H1 (cell line): Measurements from ENCODE around the gene PRR19. TPM values are rescaled to one million over a fixed set of nuclear protein-coding genes. Genes with fewer than 3 reads are reported as not detected.

Experiments
- CTCF ChIA-PET: fragments of 300-600 bp; sonication (Branson Sonifier 250); formaldehyde crosslinking; loops from one replicate; lab custom pipeline; 2021; ENCODE audit not compliant: partially characterized antibody; lab: Charles Lee
- POLR2A ChIA-PET: fragments of 300-600 bp; sonication (Branson Sonifier 250); formaldehyde crosslinking; loops from one replicate; lab custom pipeline; 2021; ENCODE audit warnings: inconsistent platforms; ENCODE audit not compliant: partially characterized antibody; lab: Charles Lee
- DNase-seq, 2 experiments: peaks; one replicate each; pipeline versions ENCODE4 v3.0.0 to v3.0.0-alpha.2; 2010 to 2022; ENCODE audit warnings: low spot score in 2 of 2, low read depth in 1 of 2, mixed read lengths in 1 of 2
- FAIRE-seq: peaks from 2 replicates; lab custom pipeline; 2011; peaks lifted over from hg19 to GRCh38; lab: Jason Lieb, UNC
- H2AFZ ChIP-seq: 2 replicates; pipeline ENCODE4 v1.8.1; 2012; ENCODE audit warnings: low read length, inconsistent platforms
- H2AK5ac ChIP-seq: 2 replicates; pipeline ENCODE4 v1.6.1; 2013; ENCODE audit warnings: low read depth, low read length
- H2BK120ac ChIP-seq: replicated peaks from 2 replicates; pipeline ENCODE3; 2013; ENCODE audit warnings: low read depth, low read length, inconsistent platforms
- H2BK12ac ChIP-seq: 2 replicates; pipeline ENCODE4 v1.6.1; 2013; ENCODE audit warnings: low read depth, low read length
- H2BK15ac ChIP-seq: 2 replicates; pipeline ENCODE4 v1.6.1; 2013; ENCODE audit warnings: low read length
- H2BK20ac ChIP-seq: 2 replicates; pipeline ENCODE4 v1.6.1; 2013; ENCODE audit warnings: low read length
- H2BK5ac ChIP-seq: 2 replicates; pipeline ENCODE4 v1.6.1; 2013; ENCODE audit warnings: low read depth, low read length
- H3K14ac ChIP-seq: 2 replicates; pipeline ENCODE4 v1.6.1; 2013; ENCODE audit warnings: inconsistent platforms; ENCODE audit not compliant: insufficient read length
- H3K18ac ChIP-seq: 2 replicates; pipeline ENCODE4 v1.6.1; 2013; ENCODE audit warnings: low read length; ENCODE audit errors: extremely low read depth
- H3K23ac ChIP-seq: 2 replicates; pipeline ENCODE4 v1.6.1; 2013; ENCODE audit warnings: inconsistent platforms; ENCODE audit not compliant: insufficient read length
- H3K23me2 ChIP-seq: 2 replicates; pipeline ENCODE4 v1.6.1; 2013; ENCODE audit warnings: low read depth, low read length
- H3K27ac ChIP-seq: 2 replicates; pipeline ENCODE4 v1.6.1; 2011; ENCODE audit warnings: low read depth, low read length, inconsistent platforms
- H3K27me3 ChIP-seq, 4 experiments: replicated peaks in 1 of 4; 1 replicate in 1 of 4; 2 replicates in 3 of 4; pipeline versions ENCODE4 v1.6.1 to v1.8.1; 2011 to 2013; ENCODE audit warnings: low read length in 3 of 4, mild to moderate bottlenecking in 3 of 4, inconsistent platforms in 2 of 4, mixed read lengths in 2 of 4, moderate library complexity in 1 of 4; ENCODE audit not compliant: control insufficient read depth in 3 of 4, insufficient read depth in 3 of 4; ENCODE audit errors: extremely low read depth in 1 of 4
- H3K36me3 ChIP-seq, 4 experiments: 2 replicates each; pipeline versions ENCODE4 v1.6.1 to v1.8.1; 2011 to 2013; ENCODE audit warnings: mild to moderate bottlenecking in 4 of 4, low read length in 3 of 4, moderate library complexity in 2 of 4, control low read depth in 1 of 4, inconsistent platforms in 1 of 4; ENCODE audit not compliant: insufficient read depth in 4 of 4, control insufficient read depth in 2 of 4
- H3K4ac ChIP-seq: replicated peaks from 2 replicates; pipeline ENCODE3; 2013; ENCODE audit warnings: low read length, low read depth, mixed read lengths, inconsistent platforms; ENCODE audit not compliant: insufficient read length
- H3K4me1 ChIP-seq, 4 experiments: replicated peaks in 1 of 4; 1 replicate in 1 of 4; 2 replicates in 3 of 4; pipeline versions ENCODE4 v1.6.1 to v1.8.1; 2011 to 2013; ENCODE audit warnings: low read length in 3 of 4, inconsistent platforms in 2 of 4, mixed read lengths in 1 of 4; ENCODE audit not compliant: insufficient read depth in 4 of 4, control insufficient read depth in 3 of 4
- H3K4me2 ChIP-seq, 2 experiments: 2 replicates each; pipeline versions ENCODE4 v1.6.1 to v1.8.1; 2011 to 2013; ENCODE audit warnings: low read depth in 2 of 2, low read length in 2 of 2, control low read depth in 1 of 2, inconsistent platforms in 1 of 2, mild to moderate bottlenecking in 1 of 2; ENCODE audit not compliant: insufficient read depth in 1 of 2
- H3K4me3 ChIP-seq, 4 experiments: fragments of 200-600, 300-600 bp in 1 of 4; sonication (generic), shearing (Covaris generic), sonication (Bioruptor Twin) in 1 of 4; 2 replicates each; pipeline versions ENCODE4 v1.5.1 to v1.8.1; 2011 to 2016; ENCODE audit warnings: low read length in 4 of 4, low read depth in 3 of 4, control low read depth in 2 of 4, inconsistent platforms in 2 of 4, mild to moderate bottlenecking in 2 of 4, mixed read lengths in 1 of 4, moderate library complexity in 1 of 4; ENCODE audit not compliant: insufficient read depth in 2 of 4; ENCODE audit errors: extremely low read depth in 1 of 4
- H3K56ac ChIP-seq: replicated peaks from 2 replicates; pipeline ENCODE3; 2013; ENCODE audit warnings: low read depth, mild to moderate bottlenecking, mixed read lengths, low read length, inconsistent platforms; ENCODE audit not compliant: insufficient read length
- H3K79me1 ChIP-seq: 2 replicates; pipeline ENCODE4 v1.6.1; 2013; ENCODE audit warnings: low read depth, low read length, control low read depth
- H3K79me2 ChIP-seq, 2 experiments: 2 replicates each; pipeline versions ENCODE4 v1.6.1 to v1.8.1; 2012 to 2013; ENCODE audit warnings: low read length in 2 of 2, mild to moderate bottlenecking in 2 of 2, inconsistent platforms in 1 of 2; ENCODE audit not compliant: insufficient read depth in 2 of 2, control insufficient read depth in 1 of 2
- H3K9ac ChIP-seq, 4 experiments: replicated peaks in 1 of 4; 1 replicate in 1 of 4; 2 replicates in 3 of 4; pipeline versions ENCODE4 v1.6.1 to v1.8.1; 2011 to 2013; ENCODE audit warnings: low read depth in 3 of 4, low read length in 3 of 4, control low read depth in 2 of 4, mild to moderate bottlenecking in 2 of 4, moderate library complexity in 2 of 4, inconsistent platforms in 1 of 4; ENCODE audit errors: extremely low read depth in 1 of 4
- H3K9me3 ChIP-seq, 2 experiments: 2 replicates each; pipeline versions ENCODE4 v1.6.1 to v1.8.1; 2012 to 2013; ENCODE audit warnings: mild to moderate bottlenecking in 2 of 2, moderate library complexity in 2 of 2, control low read depth in 1 of 2, inconsistent platforms in 1 of 2, low read depth in 1 of 2, low read length in 1 of 2, mixed read lengths in 1 of 2; ENCODE audit not compliant: insufficient read depth in 2 of 2
- H4K20me1 ChIP-seq, 2 experiments: replicated peaks in 1 of 2; 2 replicates each; pipeline versions ENCODE3 to v1.8.1; 2011 to 2013; ENCODE audit warnings: inconsistent platforms in 2 of 2, low read length in 2 of 2, mild to moderate bottlenecking in 1 of 2; ENCODE audit not compliant: insufficient read depth in 2 of 2, control insufficient read depth in 1 of 2
- H4K5ac ChIP-seq: 2 replicates; pipeline ENCODE4 v1.6.1; 2013; ENCODE audit warnings: low read length, low read depth, mixed read lengths, inconsistent platforms; ENCODE audit not compliant: insufficient read length
- H4K8ac ChIP-seq: 2 replicates; pipeline ENCODE4 v1.8.0; 2013; ENCODE audit warnings: mild to moderate bottlenecking, moderate library complexity, low read length, inconsistent platforms; ENCODE audit not compliant: insufficient read depth; ENCODE audit errors: extremely low read depth
- H4K91ac ChIP-seq: replicated peaks from 2 replicates; pipeline ENCODE3; 2013; ENCODE audit warnings: low read length, mixed read lengths, inconsistent platforms; ENCODE audit not compliant: insufficient read length
- BRCA1 ChIP-seq: IDR thresholded peaks from 2 replicates; pipeline ENCODE4 v1.6.1; 2012; ENCODE audit warnings: low read depth, low read length, improper control_type of control experiment
- CTCF ChIP-seq, 3 experiments: IDR thresholded peaks; 1 replicate in 2 of 3; 2 replicates in 1 of 3; pipeline versions ENCODE4 v1.5.1 to v1.6.1; 2011; ENCODE audit warnings: low read length in 3 of 3, mild to moderate bottlenecking in 3 of 3, inconsistent platforms in 2 of 3, low read depth in 1 of 3, moderate library complexity in 1 of 3; ENCODE audit not compliant: insufficient read depth in 1 of 3; ENCODE audit errors: control extremely low read depth in 1 of 3
- JUN ChIP-seq: IDR thresholded peaks from 2 replicates; pipeline ENCODE4 v1.6.1; 2011; ENCODE audit warnings: low read depth, mild to moderate bottlenecking, improper control_type of control experiment, low read length
- SP2 ChIP-seq: IDR thresholded peaks from 2 replicates; pipeline ENCODE4 v1.6.1; 2012; ENCODE audit warnings: mild to moderate bottlenecking, low read length, inconsistent platforms
- SP4 ChIP-seq: IDR thresholded peaks from 2 replicates; pipeline ENCODE4 v1.6.1; 2012; ENCODE audit warnings: low read length, inconsistent platforms
- SUZ12 ChIP-seq: fragments of 200-600 bp; sonication (generic); IDR thresholded peaks from 2 replicates; pipeline ENCODE4 v1.6.1; 2012; ENCODE audit warnings: mild to moderate bottlenecking, inconsistent platforms, low read length, moderate library complexity, mixed read lengths
- TAF1 ChIP-seq: IDR thresholded peaks from 2 replicates; pipeline ENCODE4 v1.6.1; 2011; ENCODE audit warnings: mild to moderate bottlenecking, low read depth, low read length
- ZNF274 ChIP-seq: IDR thresholded peaks from 2 replicates; pipeline ENCODE4 v1.7.0; 2012; ENCODE audit warnings: low read length, borderline replicate concordance; ENCODE audit errors: extremely low read depth
- WGBS, 2 experiments: shearing (Covaris generic) in 1 of 2; methylation state at CpG; one replicate each; pipeline versions ENCODE4 v1.1.6 to v1.1.7; 2013 to 2015; ENCODE audit warnings: low lambda C conversion rate in 2 of 2, mixed read lengths in 2 of 2, inconsistent platforms in 1 of 2, low coverage in 1 of 2, missing lambda C conversion rate in 1 of 2; ENCODE audit not compliant: insufficient replicate concordance in 2 of 2, insufficient coverage in 1 of 2, insufficient read length in 1 of 2; ENCODE audit errors: extremely low coverage in 1 of 2, missing lambda C conversion rate in 1 of 2; 5-methylcytosine and 5-hydroxymethylcytosine counted together
- polyA plus RNA-seq, 7 experiments: library from polyadenylated mRNA; depleted of rRNA in 3 of 7; stranded (reverse) in 5 of 7; unstranded in 2 of 7; fragments of >200 nt in 5 of 7; fragments of 200-250 nt in 2 of 7; gene quantifications; 1 replicate in 5 of 7; 2 replicates in 1 of 7; 4 replicates in 1 of 7; pipeline versions ENCODE4 v1.2.1 to v1.2.3, GENCODE V29; 2011 to 2013; ENCODE audit warnings: missing spikeins in 2 of 7, mixed read lengths in 2 of 7
- total RNA-seq: library from RNA; stranded (reverse); fragmentation: NEBNext Ultra II Directional; extraction: Animal tissue kit (Norgen Biotek cat#: 25700); gene quantifications from 2 replicates; pipeline ENCODE4 v1.2.1, GENCODE V29; 2021
- TF ChIP-seq, protein P1 (sequence below): IDR thresholded peaks from 2 replicates; pipeline ENCODE4 v1.6.1; 2011; ENCODE audit warnings: low read depth, mild to moderate bottlenecking, low read length; ENCODE audit not compliant: insufficient read depth

Gene PRR19
- total and polyA plus RNA-seq, 2 of the 8 experiments (the other 6 are each of a cell fraction or from before 2014, with no cell fraction given) = 7.2 to 7.5 TPM

- H4K91ac ChIP-seq = no peak overlapping the region
- peaks cover 0 to 5% of the 10 kb centered on the region in 2 experiments; a peak in 1 of 4 replicates for H3K79me2 ChIP-seq
- DNase-seq (no peak), FAIRE-seq (no peak)
- peaks cover 0 to 10% of the 10 kb centered on the region in 2 experiments for H4K20me1 ChIP-seq
- H2BK5ac ChIP-seq = no peak overlapping the region
- H3K56ac ChIP-seq = no peak overlapping the region
- no peak overlapping the region for H4K8ac ChIP-seq
- H3K27ac ChIP-seq = no peak overlapping the region
- no peak overlapping the region for H3K4me3 ChIP-seq
- H3K79me1 ChIP-seq = peaks cover 2% of the 10 kb centered on the region
- no peak overlapping the region for H3K9ac ChIP-seq
- H3K14ac ChIP-seq = no peak overlapping the region
- H2BK20ac ChIP-seq = no peak overlapping the region
- H2AFZ ChIP-seq = no peak overlapping the region
- no peaks in the 10 kb centered on the region for H3K23me2 ChIP-seq
- H3K4me2 ChIP-seq = no peak overlapping the region
- no peaks in the 10 kb centered on the region for H3K9me3 ChIP-seq
- H3K4ac ChIP-seq = no peak overlapping the region
- ChIA-PET CTCF (interaction anchor here (0.6 to 2.3 kb wide), 6 partner anchors 19 to 166 kb away, joined by 3 to 24 read pairs (median 4); partner anchors contain the start of gene GSK3A), POLR2A (interaction anchor here (1.0 kb wide), 1 partner anchor 29 kb away, joined by 3 read pairs; no protein-coding TSS in a partner anchor)
- TF ChIP-seq BRCA1 (no peak), ZNF274 (no peak), SP4 (no peak), SP2 (no peak), SUZ12 (no peak), TAF1 (no peak), CTCF (IDR thresholded peaks at IDR 0.05; ENCODE audit: control extremely low read depth in 1 of 3, insufficient read depth in 1 of 3, low read depth in 1 of 3, low read length in 3 of 3) (no peak), JUN (no peak)
- TF ChIP-seq, protein P1, sequence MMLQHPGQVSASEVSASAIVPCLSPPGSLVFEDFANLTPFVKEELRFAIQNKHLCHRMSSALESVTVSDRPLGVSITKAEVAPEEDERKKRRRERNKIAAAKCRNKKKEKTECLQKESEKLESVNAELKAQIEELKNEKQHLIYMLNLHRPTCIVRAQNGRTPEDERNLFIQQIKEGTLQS = no peak
- 93% methylated on average over 7 of the region's 7 CpGs; no CpG with 5 or more reads in 1 of the 2 experiments for WGBS, 2 experiments
- H2BK15ac ChIP-seq = no peak overlapping the region
- H3K27me3 ChIP-seq = no peaks in the 10 kb centered on the region
- H3K18ac ChIP-seq = no peak overlapping the region
- no peak overlapping the region for H3K23ac ChIP-seq
- no peak overlapping the region for H2BK120ac ChIP-seq
- H2AK5ac ChIP-seq = no peak overlapping the region
- H2BK12ac ChIP-seq = no peak overlapping the region
- H3K36me3 ChIP-seq = peaks cover 0 to 15% (median 5%) of the 10 kb centered on the region in 4 experiments; a peak in 2 of 8 replicates
- H3K4me1 ChIP-seq = peaks cover 0 to 17% (median 5%) of the 10 kb centered on the region in 4 experiments; a peak in 5 of 7 replicates
- H4K5ac ChIP-seq = no peak overlapping the region
Observed at GRCh38 chr19:42275103-42275502, 26.8 kb upstream of the PRR19 start.
